Lower leg skin (tissue), 4 donors: ENCODE results near the gene UBN1. TPM values are rescaled to one million over a fixed set of nuclear protein-coding genes. Genes with fewer than 3 reads are reported as not detected.

Source experiments
- DNase-seq, 2 donors: peaks; one replicate each; pipeline ENCODE4 v3.0.0-alpha.2; 2019; ENCODE audit warnings: low spot score in 2 of 2
- H3K4me3 ChIP-seq: fragments of 200-600 bp; sonication (generic); 2 replicates; pipeline ENCODE4 v1.5.1; 2017; ENCODE audit warnings: mild to moderate bottlenecking, low read depth; ENCODE audit not compliant: poor library complexity, severe bottlenecking
- POLR2A ChIP-seq, 2 donors: fragments of 450-650 bp; IDR thresholded peaks; one replicate each; pipeline ENCODE4 v1.6.1; 2016 to 2017; ENCODE audit warnings: antibody characterized with exemption in 2 of 2, mild to moderate bottlenecking in 1 of 2, moderate library complexity in 1 of 2
- WGBS, 2 donors: methylation state at CpG; one replicate each; pipeline ENCODE4 v1.1.5; 2018; 5-methylcytosine and 5-hydroxymethylcytosine counted together
- intact Hi-C: fragments of 100-400 bp; cut with DNase I; formaldehyde crosslinking; loops from one replicate; pipeline ENCODE4 v1.15.0; 2023; ENCODE audit warnings: low total_unique reads
- total RNA-seq, 4 donors: library from RNA; depleted of rRNA; stranded (reverse); fragments of >200 nt; gene quantifications; one replicate each; pipeline ENCODE4 v1.1.0, GENCODE V29; 2016
- TF ChIP-seq, protein P1 (sequence below), 3 donors: fragments of 450-650 bp; IDR thresholded peaks; one replicate each; pipeline ENCODE4 v1.5.1; 2016; ENCODE audit warnings: antibody characterized with exemption in 3 of 3, mild to moderate bottlenecking in 3 of 3, moderate library complexity in 2 of 3

UBN1 gene
- total RNA-seq, 4 donors from 2014 or later, result 20.7 to 38.3 (median 27.9) TPM

DNA sequence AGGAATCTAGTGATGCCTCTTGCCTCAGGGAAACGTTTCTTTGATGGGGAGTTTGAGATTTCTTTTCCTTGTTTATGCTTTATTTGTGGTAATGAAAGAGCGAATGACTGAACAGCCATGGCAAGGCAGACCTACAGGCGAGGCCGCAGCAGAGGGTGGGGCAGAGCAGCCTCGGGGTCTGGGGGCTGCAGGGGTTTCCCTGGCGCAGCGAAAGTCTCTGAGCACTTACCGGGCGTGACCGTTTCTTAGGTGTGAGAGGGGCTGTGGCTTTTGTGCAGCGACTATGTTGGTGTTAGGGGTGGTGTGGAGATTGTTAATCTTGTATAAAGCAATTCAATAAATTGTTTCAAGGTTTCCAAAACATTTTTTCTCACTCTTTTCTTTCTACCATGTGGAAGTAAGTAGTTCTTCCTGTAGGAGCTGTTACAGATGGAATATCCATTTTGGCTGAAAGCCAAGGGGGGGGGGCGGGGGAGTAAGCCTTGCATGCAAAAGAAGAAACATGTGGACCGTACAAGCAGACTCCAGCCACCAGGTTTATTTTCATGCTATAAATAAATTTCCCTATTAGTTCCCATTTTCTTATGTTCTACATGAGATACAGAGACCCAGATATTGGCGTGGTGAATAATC, 34.8 kb downstream of the UBN1 start:
- intact Hi-C loops, result no loop called here
- no peak overlapping the region for H3K4me3 ChIP-seq

DNA sequence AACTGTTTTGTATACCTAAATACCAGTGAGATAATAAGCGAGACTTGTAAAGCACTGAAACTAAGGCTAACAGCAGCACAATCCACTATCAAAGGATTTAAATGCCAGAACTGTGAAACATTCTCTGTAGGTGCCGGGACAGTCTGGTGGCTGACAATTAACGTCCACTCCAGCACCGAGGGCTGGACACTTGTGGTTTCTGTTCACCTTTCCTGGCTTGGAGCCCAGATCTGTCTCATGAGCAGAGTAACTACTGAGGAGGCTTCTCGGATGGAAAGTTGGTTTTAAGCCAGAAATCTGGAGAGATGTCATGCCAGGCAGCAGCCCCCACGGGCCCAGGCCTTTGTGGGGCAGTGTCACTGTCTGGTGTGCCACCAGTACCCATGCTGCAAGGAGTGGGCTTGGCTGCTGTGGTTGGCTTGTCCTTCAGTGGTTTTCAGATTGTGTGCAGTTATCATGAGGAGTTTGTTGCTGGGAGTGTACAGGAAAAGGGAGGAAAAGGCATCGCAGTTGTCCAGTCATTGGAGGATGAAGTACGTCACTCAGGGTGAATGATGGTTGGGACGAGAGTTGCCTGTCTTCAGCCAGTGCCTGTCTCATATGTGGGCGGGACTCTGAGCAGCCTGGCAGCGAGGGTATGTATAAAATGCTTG, 35.5 kb downstream of the UBN1 start:
- TF ChIP-seq, protein P1, sequence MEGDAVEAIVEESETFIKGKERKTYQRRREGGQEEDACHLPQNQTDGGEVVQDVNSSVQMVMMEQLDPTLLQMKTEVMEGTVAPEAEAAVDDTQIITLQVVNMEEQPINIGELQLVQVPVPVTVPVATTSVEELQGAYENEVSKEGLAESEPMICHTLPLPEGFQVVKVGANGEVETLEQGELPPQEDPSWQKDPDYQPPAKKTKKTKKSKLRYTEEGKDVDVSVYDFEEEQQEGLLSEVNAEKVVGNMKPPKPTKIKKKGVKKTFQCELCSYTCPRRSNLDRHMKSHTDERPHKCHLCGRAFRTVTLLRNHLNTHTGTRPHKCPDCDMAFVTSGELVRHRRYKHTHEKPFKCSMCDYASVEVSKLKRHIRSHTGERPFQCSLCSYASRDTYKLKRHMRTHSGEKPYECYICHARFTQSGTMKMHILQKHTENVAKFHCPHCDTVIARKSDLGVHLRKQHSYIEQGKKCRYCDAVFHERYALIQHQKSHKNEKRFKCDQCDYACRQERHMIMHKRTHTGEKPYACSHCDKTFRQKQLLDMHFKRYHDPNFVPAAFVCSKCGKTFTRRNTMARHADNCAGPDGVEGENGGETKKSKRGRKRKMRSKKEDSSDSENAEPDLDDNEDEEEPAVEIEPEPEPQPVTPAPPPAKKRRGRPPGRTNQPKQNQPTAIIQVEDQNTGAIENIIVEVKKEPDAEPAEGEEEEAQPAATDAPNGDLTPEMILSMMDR (IDR thresholded peaks at IDR 0.05), result no peak
- TF ChIP-seq POLR2A (IDR thresholded peaks at IDR 0.05), result no peak
- intact Hi-C loops, result no loop called here

More for the DNA sequence above, 34.8 kb downstream of the UBN1 start:
- no peak for TF ChIP-seq POLR2A (IDR thresholded peaks at IDR 0.05)
- TF ChIP-seq, protein P1 (IDR thresholded peaks at IDR 0.05), result no peak
- WGBS, 2 donors, result 60 to 67% methylated on average over 14 of the region's 14 CpGs
- DNase-seq, result no peak

DNA sequence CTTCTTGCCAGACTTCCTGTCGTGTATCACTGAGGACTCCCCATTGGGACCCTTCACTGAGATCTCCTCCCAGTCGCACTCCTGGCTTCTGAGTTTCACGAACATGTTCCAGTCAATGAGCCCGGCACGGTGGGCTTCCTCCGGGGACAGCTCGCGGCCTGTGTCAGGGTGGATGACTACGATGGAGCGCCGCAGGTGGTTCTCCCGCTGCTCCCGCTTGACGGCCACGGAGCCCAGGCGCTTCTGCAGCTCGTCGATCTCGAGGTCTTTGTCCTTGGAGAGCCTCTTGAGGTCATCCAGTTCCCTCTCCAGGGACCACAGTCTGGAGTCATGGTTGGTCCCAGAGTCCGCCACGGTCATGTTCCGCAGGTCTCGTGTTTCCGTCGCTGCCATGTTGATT, 36.2 kb downstream of the UBN1 start:
- H3K4me3 ChIP-seq, result no peak overlapping the region
- DNase-seq, result no peak
- WGBS, 2 donors, result 95 to 98% methylated on average over 25 of the region's 25 CpGs
- TF ChIP-seq POLR2A (IDR thresholded peaks at IDR 0.05), result no peak
- TF ChIP-seq, protein P1 (IDR thresholded peaks at IDR 0.05), result no peak
- intact Hi-C loops, result no loop called here

More for the DNA sequence above, 35.5 kb downstream of the UBN1 start:
- DNase-seq, result no peak
- 68 to 80% methylated on average over 11 of the region's 11 CpGs for WGBS, 2 donors
- H3K4me3 ChIP-seq, result no peak overlapping the region

DNA sequence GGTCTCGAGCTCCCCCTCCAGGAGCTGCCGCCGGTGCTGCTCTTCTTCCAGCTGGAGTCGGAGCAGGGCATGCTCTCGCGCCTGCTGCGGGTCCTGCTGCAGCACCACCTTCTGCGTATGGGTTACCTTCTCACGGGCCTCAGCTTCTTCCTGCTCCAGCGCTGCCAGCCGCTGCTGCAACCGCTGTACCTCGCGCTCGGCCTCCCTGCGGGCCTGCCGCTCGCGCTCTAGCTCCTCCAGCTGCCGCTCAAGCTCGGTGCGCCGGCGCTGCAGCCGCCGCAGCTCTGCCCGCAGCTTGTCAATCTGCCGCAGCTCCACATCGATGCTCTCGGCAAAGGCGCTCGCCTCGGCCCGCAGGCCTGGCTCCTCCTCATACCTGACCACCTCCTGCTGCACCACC, 36.9 kb downstream of the UBN1 start:
- intact Hi-C loops, result no loop called here
- H3K4me3 ChIP-seq, result no peak overlapping the region
- TF ChIP-seq, protein P1 (IDR thresholded peaks at IDR 0.05), result no peak
- TF ChIP-seq POLR2A (IDR thresholded peaks at IDR 0.05), result no peak
- DNase-seq, result no peak
- WGBS, 2 donors, result 96 to 97% methylated on average over 34 of the region's 34 CpGs

DNA sequence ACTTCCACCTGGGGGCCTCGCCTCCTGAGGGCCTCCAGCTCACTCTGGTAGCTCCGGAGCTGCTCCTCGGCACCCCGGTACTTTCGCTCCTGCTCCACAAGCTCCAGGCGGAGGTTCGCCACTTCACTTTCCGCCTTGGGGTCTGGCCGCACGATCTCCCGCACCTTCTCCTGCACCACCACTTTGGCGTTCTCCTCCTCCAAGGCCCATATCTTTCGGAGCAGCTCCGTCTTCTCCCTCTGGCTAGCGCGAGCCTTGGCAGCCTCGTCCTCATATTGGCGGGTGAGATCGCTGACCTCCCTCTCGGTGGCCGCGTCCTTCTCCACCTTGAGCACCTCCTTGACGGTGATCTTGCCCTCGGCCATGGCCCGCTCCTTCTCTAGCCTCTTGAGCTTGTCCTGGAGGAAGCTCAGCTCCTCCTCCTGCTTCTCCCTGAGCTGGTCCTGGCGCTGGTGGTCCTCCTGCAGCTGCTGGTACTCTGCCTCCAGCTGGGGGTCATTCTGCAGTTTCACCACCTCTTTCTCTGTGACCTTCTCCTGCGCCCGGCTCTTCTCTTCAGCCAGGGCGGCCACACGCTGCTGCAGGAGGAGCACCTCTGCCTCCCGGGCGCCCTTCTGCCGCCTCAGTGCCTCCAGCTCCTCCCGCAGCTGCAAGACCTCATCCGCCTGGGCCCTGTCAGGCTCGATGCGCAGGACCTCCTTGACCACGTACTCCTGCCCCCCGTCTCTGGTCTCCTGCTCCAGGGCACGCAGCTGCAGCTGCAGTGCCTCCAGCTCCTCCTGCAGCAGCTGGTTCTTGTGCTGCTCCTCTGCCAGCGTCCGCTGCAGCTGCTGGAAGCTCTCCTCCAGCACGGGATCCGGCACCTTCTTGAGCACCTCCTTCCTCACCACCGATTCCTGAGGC, 37.9 kb downstream of the UBN1 start:
- WGBS, 2 donors, result 94 to 97% methylated on average over 45 of the region's 45 CpGs
- DNase-seq, result no peak
- no peak overlapping the region for H3K4me3 ChIP-seq
- TF ChIP-seq, protein P1 (IDR thresholded peaks at IDR 0.05), result no peak
- intact Hi-C loops, result no loop called here
